DOHH2 (cell line): Measurements from ENCODE around the gene PLEKHJ1.

ENCODE experiments used
- H3F3A ChIP-seq: fragments of 200-600 bp; sonication (generic), shearing (Covaris generic); 2 replicates; pipeline ENCODE4 v1.6.0; 2016; ENCODE audit warnings: antibody characterized with exemption, mild to moderate bottlenecking; ENCODE audit not compliant: control insufficient read depth, insufficient read depth
- H3K27ac ChIP-seq: fragments of 200-600 bp; sonication (generic); 2 replicates; pipeline ENCODE4 v1.5.1; 2014; ENCODE audit warnings: low read depth, mild to moderate bottlenecking, low read length, moderate library complexity
- H3K27me3 ChIP-seq: fragments of 200-600 bp; sonication (generic); 2 replicates; pipeline ENCODE4 v1.6.1; 2014; ENCODE audit warnings: mild to moderate bottlenecking, low read length, mixed read lengths; ENCODE audit not compliant: control insufficient read depth
- H3K36me3 ChIP-seq: fragments of 200-600 bp; sonication (generic); 2 replicates; pipeline ENCODE4 v1.6.1; 2014; ENCODE audit warnings: mild to moderate bottlenecking, low read length, moderate library complexity, mixed read lengths; ENCODE audit not compliant: control insufficient read depth
- H3K4me1 ChIP-seq: fragments of 200-600 bp; sonication (generic); 2 replicates; pipeline ENCODE4 v1.6.1; 2014; ENCODE audit warnings: mild to moderate bottlenecking, low read length, mixed read lengths; ENCODE audit not compliant: control insufficient read depth
- H3K4me2 ChIP-seq: fragments of 200-600 bp; sonication (generic); 2 replicates; pipeline ENCODE4 v1.6.0; 2014; ENCODE audit warnings: mild to moderate bottlenecking, low read length, moderate library complexity
- H3K4me3 ChIP-seq: fragments of 200-600 bp; sonication (generic); 2 replicates; pipeline ENCODE4 v1.5.1; 2014; ENCODE audit warnings: mild to moderate bottlenecking, low read length, mixed read lengths
- H3K79me2 ChIP-seq: fragments of 200-600 bp; sonication (generic); 2 replicates; pipeline ENCODE4 v1.6.1; 2014; ENCODE audit warnings: mild to moderate bottlenecking, low read length, mixed read lengths; ENCODE audit not compliant: control insufficient read depth
- H3K9me2 ChIP-seq: fragments of 200-600 bp; sonication (generic); replicated peaks from 2 replicates; pipeline ENCODE4 v1.6.1; 2014; ENCODE audit warnings: mild to moderate bottlenecking, low read length, mixed read lengths; ENCODE audit not compliant: control insufficient read depth
- H3K9me3 ChIP-seq: fragments of 200-600 bp; sonication (generic); 2 replicates; pipeline ENCODE4 v1.6.1; 2014; ENCODE audit warnings: antibody characterized with exemption, low read length, mixed read lengths; ENCODE audit not compliant: control insufficient read depth, insufficient read depth
- H4K20me1 ChIP-seq: fragments of 200-600 bp; sonication (generic); 2 replicates; pipeline ENCODE4 v1.6.0; 2014; ENCODE audit warnings: low read depth, mild to moderate bottlenecking, antibody characterized with exemption, low read length, moderate library complexity; ENCODE audit not compliant: control insufficient read depth, insufficient read depth
- CTCF ChIP-seq: fragments of 200-600 bp; sonication (generic); IDR thresholded peaks from one replicate; pipeline ENCODE4 v1.5.1; 2014; ENCODE audit warnings: antibody characterized with exemption, mild to moderate bottlenecking, low read depth, low read length; ENCODE audit not compliant: poor library complexity, severe bottlenecking
- EZH2phosphoT487 ChIP-seq: fragments of 200-600 bp; sonication (generic); IDR thresholded peaks from 2 replicates; pipeline ENCODE4 v1.6.1; 2017; ENCODE audit warnings: borderline replicate concordance, mild to moderate bottlenecking, antibody characterized with exemption, low read length, moderate library complexity, mixed read lengths

PLEKHJ1 gene

GRCh38 chr19:2198317-2198716 is 37.8 kb downstream of the PLEKHJ1 start:
- Histone ChIP-seq H3K9me3 (no peaks in the 10 kb centered on the region), H3K4me3 (no peak overlapping the region), H3K79me2 (peaks cover 51% of the 10 kb centered on the region), H3F3A (no peaks in the 10 kb centered on the region), H3K36me3 (peaks cover 66% of the 10 kb centered on the region), H3K27me3 (no peaks in the 10 kb centered on the region), H3K27ac (no peak overlapping the region), H3K4me2 (no peak overlapping the region), H3K4me1 (no peaks in the 10 kb centered on the region), H4K20me1 (no peaks in the 10 kb centered on the region; the same call in 1 of the 2 replicates), H3K9me2 (no peaks in the 10 kb centered on the region)
- TF ChIP-seq CTCF (no peak), EZH2phosphoT487 (no peak)

GRCh38 chr19:2197270-2197669 is 38.9 kb downstream of the PLEKHJ1 start:
- H3K27ac ChIP-seq: no peak overlapping the region
- H3K27me3 ChIP-seq: no peaks in the 10 kb centered on the region
- H3K4me1 ChIP-seq: no peaks in the 10 kb centered on the region
- no peak overlapping the region for H3K4me2 ChIP-seq
- H3K9me3 ChIP-seq: no peaks in the 10 kb centered on the region
- H3K79me2 ChIP-seq: peaks cover 55% of the 10 kb centered on the region
- TF ChIP-seq EZH2phosphoT487 (no peak), CTCF (no peak)
- no peak overlapping the region for H3K4me3 ChIP-seq
- H3K9me2 ChIP-seq: no peaks in the 10 kb centered on the region
- H4K20me1 ChIP-seq: no peaks in the 10 kb centered on the region; the same call in 1 of the 2 replicates
- H3K36me3 ChIP-seq: peaks cover 67% of the 10 kb centered on the region
- no peaks in the 10 kb centered on the region for H3F3A ChIP-seq

- H4K20me1 ChIP-seq: no peaks in the 10 kb centered on the region; the same call in 1 of the 2 replicates
- no peaks in the 10 kb centered on the region for H3K9me3 ChIP-seq
- H3K4me2 ChIP-seq: no peak overlapping the region
- peaks cover 72% of the 10 kb centered on the region for H3K36me3 ChIP-seq
- H3K27ac ChIP-seq: no peak overlapping the region
- H3K4me1 ChIP-seq: no peaks in the 10 kb centered on the region
- H3K4me3 ChIP-seq: no peak overlapping the region
- H3K9me2 ChIP-seq: no peaks in the 10 kb centered on the region
- H3K27me3 ChIP-seq: no peaks in the 10 kb centered on the region
- peaks cover 62% of the 10 kb centered on the region for H3K79me2 ChIP-seq
- H3F3A ChIP-seq: no peaks in the 10 kb centered on the region
- no peak for TF ChIP-seq CTCF
- TF ChIP-seq EZH2phosphoT487: no peak
These were observed 40.2 kb downstream of the PLEKHJ1 start for GRCh38 chr19:2195914-2196313.

- Histone ChIP-seq H3K9me2 (no peaks in the 10 kb centered on the region), H3K79me2 (peaks cover 68% of the 10 kb centered on the region), H3K9me3 (no peaks in the 10 kb centered on the region), H3K36me3 (peaks cover 77% of the 10 kb centered on the region), H3K27ac (no peak overlapping the region), H3K4me1 (no peaks in the 10 kb centered on the region), H4K20me1 (no peaks in the 10 kb centered on the region; the same call in 1 of the 2 replicates), H3F3A (no peaks in the 10 kb centered on the region), H3K27me3 (no peaks in the 10 kb centered on the region), H3K4me3 (no peak overlapping the region), H3K4me2 (no peak overlapping the region)
- TF ChIP-seq CTCF (no peak), EZH2phosphoT487 (no peak)
These were observed 40.8 kb downstream of the PLEKHJ1 start for GRCh38 chr19:2195361-2195760.
